Measurements from ENCODE around the gene PTPRA.

DNA sequence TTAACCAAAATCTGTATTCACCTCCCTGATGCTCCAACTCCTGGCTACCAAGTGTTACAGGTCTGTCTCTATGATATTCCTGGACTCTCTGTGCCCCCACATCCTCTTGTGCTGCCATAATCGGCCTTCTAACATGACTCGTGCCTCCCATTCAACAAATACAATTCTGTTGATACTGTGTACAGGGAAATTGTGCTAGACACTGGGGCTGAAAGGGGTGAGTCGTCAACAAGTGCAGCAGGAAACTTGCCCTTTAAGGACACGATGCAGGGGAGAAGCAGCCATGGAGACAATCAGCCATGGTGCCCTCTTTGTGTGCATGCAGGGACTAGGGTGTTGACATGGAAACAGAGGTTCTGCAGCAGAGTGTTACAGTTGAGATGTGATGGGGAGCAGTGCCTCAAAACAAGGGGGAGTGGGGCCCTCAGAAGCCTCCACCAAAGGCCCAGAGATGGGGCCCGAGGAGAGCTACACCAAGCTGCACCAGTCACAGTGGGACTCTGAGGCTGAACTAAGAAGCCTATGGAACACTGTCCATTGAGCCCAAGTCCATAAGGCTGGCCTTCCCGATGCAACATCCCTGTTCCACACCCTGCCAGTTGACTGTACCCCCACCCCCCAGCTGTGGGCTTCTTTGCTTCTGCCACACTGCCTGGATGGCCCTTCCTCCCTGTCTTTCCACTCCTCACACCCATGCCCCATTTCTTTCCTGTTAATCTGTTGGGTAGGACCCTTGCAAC lies 35.9 kb upstream of the PTPRA start:
- TF ChIP-seq SP1 (CRISPR knock-in tag; conservative IDR thresholded peaks at IDR 0.05) (no peak), ZNF232 (CRISPR knock-in tag; IDR thresholded peaks at IDR 0.05) (no peak), CREB1 (CRISPR knock-in tag; IDR thresholded peaks at IDR 0.05) (no peak), NR2C2 (CRISPR knock-in tag; IDR thresholded peaks at IDR 0.05) (no peak), CREM (CRISPR knock-in tag; IDR thresholded peaks at IDR 0.05) (no peak), MYBL2 (CRISPR knock-in tag; IDR thresholded peaks at IDR 0.05) (no peak)
- TF ChIP-seq, protein P1, sequence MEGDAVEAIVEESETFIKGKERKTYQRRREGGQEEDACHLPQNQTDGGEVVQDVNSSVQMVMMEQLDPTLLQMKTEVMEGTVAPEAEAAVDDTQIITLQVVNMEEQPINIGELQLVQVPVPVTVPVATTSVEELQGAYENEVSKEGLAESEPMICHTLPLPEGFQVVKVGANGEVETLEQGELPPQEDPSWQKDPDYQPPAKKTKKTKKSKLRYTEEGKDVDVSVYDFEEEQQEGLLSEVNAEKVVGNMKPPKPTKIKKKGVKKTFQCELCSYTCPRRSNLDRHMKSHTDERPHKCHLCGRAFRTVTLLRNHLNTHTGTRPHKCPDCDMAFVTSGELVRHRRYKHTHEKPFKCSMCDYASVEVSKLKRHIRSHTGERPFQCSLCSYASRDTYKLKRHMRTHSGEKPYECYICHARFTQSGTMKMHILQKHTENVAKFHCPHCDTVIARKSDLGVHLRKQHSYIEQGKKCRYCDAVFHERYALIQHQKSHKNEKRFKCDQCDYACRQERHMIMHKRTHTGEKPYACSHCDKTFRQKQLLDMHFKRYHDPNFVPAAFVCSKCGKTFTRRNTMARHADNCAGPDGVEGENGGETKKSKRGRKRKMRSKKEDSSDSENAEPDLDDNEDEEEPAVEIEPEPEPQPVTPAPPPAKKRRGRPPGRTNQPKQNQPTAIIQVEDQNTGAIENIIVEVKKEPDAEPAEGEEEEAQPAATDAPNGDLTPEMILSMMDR (IDR thresholded peaks at IDR 0.05): no peak
- TF ChIP-seq, protein P2, sequence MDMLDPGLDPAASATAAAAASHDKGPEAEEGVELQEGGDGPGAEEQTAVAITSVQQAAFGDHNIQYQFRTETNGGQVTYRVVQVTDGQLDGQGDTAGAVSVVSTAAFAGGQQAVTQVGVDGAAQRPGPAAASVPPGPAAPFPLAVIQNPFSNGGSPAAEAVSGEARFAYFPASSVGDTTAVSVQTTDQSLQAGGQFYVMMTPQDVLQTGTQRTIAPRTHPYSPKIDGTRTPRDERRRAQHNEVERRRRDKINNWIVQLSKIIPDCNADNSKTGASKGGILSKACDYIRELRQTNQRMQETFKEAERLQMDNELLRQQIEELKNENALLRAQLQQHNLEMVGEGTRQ (CRISPR knock-in tag; IDR thresholded peaks at IDR 0.05): no peak
- TF ChIP-seq, protein P3, sequence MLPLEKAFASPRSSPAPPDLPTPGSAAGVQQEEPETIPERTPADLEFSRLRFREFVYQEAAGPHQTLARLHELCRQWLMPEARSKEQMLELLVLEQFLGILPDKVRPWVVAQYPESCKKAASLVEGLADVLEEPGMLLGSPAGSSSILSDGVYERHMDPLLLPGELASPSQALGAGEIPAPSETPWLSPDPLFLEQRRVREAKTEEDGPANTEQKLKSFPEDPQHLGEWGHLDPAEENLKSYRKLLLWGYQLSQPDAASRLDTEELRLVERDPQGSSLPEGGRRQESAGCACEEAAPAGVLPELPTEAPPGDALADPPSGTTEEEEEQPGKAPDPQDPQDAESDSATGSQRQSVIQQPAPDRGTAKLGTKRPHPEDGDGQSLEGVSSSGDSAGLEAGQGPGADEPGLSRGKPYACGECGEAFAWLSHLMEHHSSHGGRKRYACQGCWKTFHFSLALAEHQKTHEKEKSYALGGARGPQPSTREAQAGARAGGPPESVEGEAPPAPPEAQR (CRISPR knock-in tag; IDR thresholded peaks at IDR 0.05): no peak
- TF ChIP-seq, protein P4, sequence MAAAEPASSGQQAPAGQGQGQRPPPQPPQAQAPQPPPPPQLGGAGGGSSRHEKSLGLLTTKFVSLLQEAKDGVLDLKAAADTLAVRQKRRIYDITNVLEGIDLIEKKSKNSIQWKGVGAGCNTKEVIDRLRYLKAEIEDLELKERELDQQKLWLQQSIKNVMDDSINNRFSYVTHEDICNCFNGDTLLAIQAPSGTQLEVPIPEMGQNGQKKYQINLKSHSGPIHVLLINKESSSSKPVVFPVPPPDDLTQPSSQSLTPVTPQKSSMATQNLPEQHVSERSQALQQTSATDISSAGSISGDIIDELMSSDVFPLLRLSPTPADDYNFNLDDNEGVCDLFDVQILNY (CRISPR knock-in tag; IDR thresholded peaks at IDR 0.05): no peak

Data from WTC11 (cell line).